Psoas muscle (tissue), 8 donors: ENCODE measurements around the gene SYTL2. TPM values are rescaled to one million over a fixed set of nuclear protein-coding genes. Genes with fewer than 3 reads are reported as not detected.
A peak's percentile ranks its signal among the peaks of the same experiment; 100 is the strongest.

Source experiments
- ATAC-seq, 4 donors: fragments of 200-7000 bp; cut with Tn5 transposase; one replicate each; pipeline ENCODE4 v1.9.1; 2020; ENCODE audit warnings: moderate library complexity in 3 of 4, mild to moderate bottlenecking in 2 of 4
- DNase-seq, 2 donors: peaks; one replicate each; pipeline ENCODE4 v3.0.0-alpha.2; 2020
- H3K27ac ChIP-seq: fragments of 200-600 bp; one replicate; pipeline ENCODE4 v1.8.0; 2022
- H3K27me3 ChIP-seq, 3 donors: fragments of 200-600 bp in 1 of 3; one replicate each; pipeline versions ENCODE4 v1.6.1 to v1.8.0; 2013 to 2022; ENCODE audit warnings: low read length in 2 of 3, mild to moderate bottlenecking in 2 of 3, moderate library complexity in 1 of 3; ENCODE audit not compliant: insufficient read depth in 3 of 3
- H3K36me3 ChIP-seq, 2 donors: fragments of 200-600 bp in 1 of 2; one replicate each; pipeline versions ENCODE4 v1.6.1 to v1.8.0; 2013 to 2022; ENCODE audit warnings: low read depth in 1 of 2, mild to moderate bottlenecking in 1 of 2, moderate library complexity in 1 of 2; ENCODE audit not compliant: insufficient read depth in 1 of 2
- H3K4me1 ChIP-seq: fragments of 200-600 bp; one replicate; pipeline ENCODE4 v1.8.0; 2022
- H3K4me3 ChIP-seq: fragments of 200-600 bp; one replicate; pipeline ENCODE4 v1.8.0; 2022; ENCODE audit warnings: mild to moderate bottlenecking
- H3K9me3 ChIP-seq: fragments of 200-600 bp; one replicate; pipeline ENCODE4 v1.8.0; 2022
- CTCF ChIP-seq: fragments of 200-600 bp; IDR thresholded peaks from one replicate; pipeline ENCODE4 v1.8.0; 2022; ENCODE audit warnings: antibody characterized with exemption
- WGBS, 3 donors: extraction: QIAGEN DNeasy Blood & Tissue Kit; methylation state at CpG; one replicate each; pipeline versions ENCODE4 v1.1.6 to v1.1.7; 2013; 5-methylcytosine and 5-hydroxymethylcytosine counted together
- intact Hi-C, 2 donors: fragments of 100-400 bp; cut with DNase I; formaldehyde crosslinking; loops; one replicate each; pipeline versions ENCODE4 v1.11.0 to v1.14.2; 2022
- polyA plus RNA-seq, 3 donors: library from polyadenylated mRNA; stranded (reverse); fragments of 200-250 nt; gene quantifications; one replicate each; pipeline ENCODE4 v1.2.3, GENCODE V29; 2013
- total RNA-seq, 4 donors: library from RNA; stranded (reverse); fragmentation: NEBNext Ultra II Directional in 2 of 4; extraction: Animal tissue kit (Norgen Biotek cat#: 25700) in 2 of 4; gene quantifications; one replicate each; pipeline versions ENCODE4 v1.2.1 to v1.2.4, GENCODE V29; 2021 to 2023
- donor health status: healthy with polysubstance abuse.
- donor health status: DM: no; HTN: no; CAD: no; lungs with moderate emphysema.
- donor health status: Bipolar disorder and iron deficiency.
- donor health status: healthy.
- donor health status: DM: yes; HTN: yes; CAD: no.
- donor health status: DM: no; HTN: no; CAD: no.
- donor health status: DM: no; HTN: no; CAD: no.
- donor health status: DM: yes; HTN: yes; CAD: no.

SYTL2 gene
- total and polyA plus RNA-seq, 7 donors: 1.7 to 5.6 (median 4.7) TPM

GRCh38 chr11:85694385-85694980 lies 116.5 kb downstream of the SYTL2 start:
- peak; percentile 52 for TF ChIP-seq CTCF
- no peak overlapping the region for H3K4me3 ChIP-seq
- no peak overlapping the region for H3K27ac ChIP-seq
- H3K27me3 ChIP-seq: no peaks in the 10 kb centered on the region
- ATAC-seq (no peak), DNase-seq (no peak)
- intact Hi-C loops: no loop called here
- no peaks in the 10 kb centered on the region for H3K4me1 ChIP-seq
- peaks cover 0 to 10% of the 10 kb centered on the region in 2 donors for H3K36me3 ChIP-seq
- no peaks in the 10 kb centered on the region for H3K9me3 ChIP-seq
- WGBS, 3 donors: 93 to 100% (median 96%) methylated on average over 1 of the region's 1 CpG

DNA sequence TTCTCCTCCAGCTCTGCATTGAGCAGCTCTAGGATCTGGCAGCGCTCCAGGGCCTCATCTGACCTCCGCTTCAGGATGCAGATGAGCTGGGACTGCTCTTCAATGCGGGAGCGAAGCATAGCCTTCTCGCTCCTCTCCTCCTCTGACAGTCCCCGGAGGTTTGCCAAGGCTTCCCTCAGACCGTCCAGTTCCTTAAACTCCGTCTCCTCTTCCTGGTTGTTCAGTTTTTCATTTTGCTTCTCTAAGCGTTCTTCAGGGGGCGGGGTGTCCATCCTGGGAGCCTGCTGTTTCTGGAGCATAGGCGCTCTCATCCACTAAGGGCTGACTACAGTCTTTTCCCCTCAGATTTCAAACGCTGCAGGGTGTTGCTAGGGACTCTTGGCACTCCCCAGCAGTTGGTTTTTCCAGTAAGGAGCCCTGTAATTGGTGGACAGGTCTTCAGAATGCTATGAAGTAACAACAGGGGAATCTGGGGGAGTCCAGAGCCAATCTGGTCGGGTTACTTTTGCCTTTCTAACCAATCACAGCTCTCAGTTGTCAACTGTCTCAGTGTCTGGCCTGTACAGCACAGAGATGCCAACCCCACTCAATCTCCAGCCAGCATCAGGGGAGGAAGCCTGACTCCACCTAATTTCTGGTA lies 125.0 kb downstream of the SYTL2 start, which contains the start of gene CCDC89:
Gene CCDC89 (minus strand): TSS at position 376 of the 640 bp plus-strand sequence. CDS start 65 bp downstream, at position 311.
- H3K4me3 ChIP-seq: peak within 1 kb of the TSS; percentile 70

DNA sequence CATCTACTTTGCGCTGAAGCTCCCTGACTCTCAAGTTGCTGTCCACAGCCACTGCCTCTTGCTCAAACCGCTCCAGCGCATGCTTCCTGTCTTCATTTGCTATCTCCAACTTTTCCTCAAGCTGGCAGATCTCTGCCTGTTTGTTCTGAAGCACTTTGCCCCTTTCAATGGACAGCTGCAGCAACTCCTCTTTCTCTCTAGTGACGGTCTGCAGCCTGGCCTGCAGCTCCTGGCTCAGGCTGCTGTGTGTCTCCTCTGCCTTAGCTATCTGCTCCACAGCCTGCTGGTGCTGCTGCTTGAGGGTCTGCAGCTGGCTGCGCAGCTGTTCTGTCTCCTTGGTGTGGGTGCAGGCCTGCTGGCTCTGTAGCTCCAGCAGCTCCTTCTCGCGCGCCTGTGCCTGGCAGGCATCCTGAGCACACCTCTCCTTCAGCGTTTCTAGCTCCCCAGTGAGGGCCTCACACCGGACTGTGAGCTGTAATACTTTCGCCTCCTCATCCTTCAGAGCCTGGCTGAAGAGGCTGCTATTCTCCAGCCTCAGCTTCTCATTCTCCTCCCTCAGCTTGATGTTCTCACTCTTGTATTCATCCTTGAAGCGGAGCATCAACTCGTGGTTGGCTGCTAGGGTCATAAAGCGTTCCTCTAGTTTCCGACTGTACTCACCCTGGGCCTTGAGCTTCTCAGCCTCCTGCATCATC lies 125.7 kb downstream of the SYTL2 start:
- H3K27ac ChIP-seq: peak overlapping the region; percentile 76
- no peaks in the 10 kb centered on the region for H3K9me3 ChIP-seq
- intact Hi-C loops: no loop called here
- peak overlapping the region; percentile 70 for H3K4me3 ChIP-seq
- whole genome bisulfite sequencing, 3 donors: 23 to 32% (median 28%) methylated on average over 15 of the region's 15 CpGs
- H3K36me3 ChIP-seq: no peaks in the 10 kb centered on the region
- no peaks in the 10 kb centered on the region for H3K27me3 ChIP-seq
- DNase-seq (peak in 1 of 2 donors; percentile 55), ATAC-seq (no peak)
- no peak for TF ChIP-seq CTCF
- peaks cover 16% of the 10 kb centered on the region for H3K4me1 ChIP-seq

More for the DNA sequence above, 125.0 kb downstream of the SYTL2 start, which contains the start of gene CCDC89:
- ATAC-seq: peak; percentile 97 to 98 (median 98)
- DNase-seq: peak; percentile 66 to 85
- no peak for TF ChIP-seq CTCF
- intact Hi-C loops: no loop called here
- 4 to 7% (median 7%) methylated on average over 13 of the region's 13 CpGs for WGBS, 3 donors
- H3K36me3 ChIP-seq: no peaks in the 10 kb centered on the region
- H3K9me3 ChIP-seq: no peaks in the 10 kb centered on the region
- H3K27me3 ChIP-seq: no peaks in the 10 kb centered on the region
- H3K4me1 ChIP-seq: peaks cover 16% of the 10 kb centered on the region
- peak within 1 kb of the TSS; percentile 76 for H3K27ac ChIP-seq

DNA sequence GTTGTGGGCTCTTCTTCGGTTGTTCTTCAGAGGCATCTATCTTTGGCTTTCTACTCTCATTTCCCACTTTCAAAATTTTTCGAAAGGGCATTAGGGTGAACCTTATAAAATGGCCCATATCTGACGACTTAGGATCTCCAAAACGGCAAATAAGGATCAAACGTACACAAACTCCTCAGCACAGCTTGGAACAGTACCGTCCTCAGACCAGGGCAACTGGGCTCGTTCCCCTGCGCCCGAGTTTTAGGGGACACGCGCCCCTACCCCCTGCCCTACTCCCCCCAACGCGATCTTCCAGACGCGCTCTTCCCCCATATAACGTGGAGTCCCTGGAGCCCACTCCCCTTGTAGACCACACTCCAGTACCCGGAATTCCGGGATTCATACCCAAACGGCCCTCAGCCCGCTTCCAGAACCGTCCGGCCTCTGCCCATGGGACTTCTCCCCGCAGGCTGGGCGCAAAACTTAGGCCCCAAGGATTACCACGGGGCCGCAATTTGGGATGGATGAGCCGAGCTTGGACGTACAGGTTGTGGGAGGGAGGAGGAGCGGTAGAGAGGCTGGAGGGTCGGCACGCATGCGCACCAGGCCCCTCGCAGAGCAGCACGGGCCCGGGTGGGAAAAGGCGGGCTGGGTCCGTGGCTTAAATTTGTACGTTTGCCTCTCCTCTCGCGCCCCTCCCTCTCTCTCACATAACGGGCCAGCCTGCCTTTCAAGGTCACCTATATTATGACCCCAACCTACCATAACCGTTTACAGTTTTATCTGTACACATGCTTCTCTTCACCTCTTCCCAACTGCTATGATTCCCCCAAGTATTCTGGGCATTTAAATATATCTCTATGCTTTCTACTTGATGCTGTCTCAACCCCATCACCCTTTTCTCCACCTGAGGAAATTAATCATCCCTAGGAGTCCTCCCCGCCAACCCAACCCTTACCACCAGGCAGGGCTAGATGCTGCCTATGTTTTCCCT lies 128.3 kb downstream of the SYTL2 start:
- peak; percentile 46 to 64 (median 54) for ATAC-seq
- DNase-seq: peak; percentile 75 to 86
- no peak for TF ChIP-seq CTCF
- H3K27me3 ChIP-seq: no peaks in the 10 kb centered on the region
- H3K36me3 ChIP-seq: no peaks in the 10 kb centered on the region
- intact Hi-C loops: no loop called here
- H3K4me3 ChIP-seq: peak overlapping the region; percentile 84
- WGBS, 3 donors: 24 to 27% (median 25%) methylated on average over 37 to 43 of the region's 43 CpGs
- no peak overlapping the region for H3K27ac ChIP-seq
- H3K4me1 ChIP-seq: peaks cover 16% of the 10 kb centered on the region
- no peaks in the 10 kb centered on the region for H3K9me3 ChIP-seq
